Activated T-cell treated with anti-CD3 and anti-CD28 coated beads, Interleukin-2, amount 50 U/mL, for 48 hours (primary cell): ENCODE measurements around the gene LASP1.
A peak's percentile ranks its signal among the peaks of the same experiment; 100 is the strongest.
"Not testable (repeated sequence)": the region's sequence is repeated elsewhere in the genome, so short reads cannot be mapped to it uniquely, and the experiment has no call there.

ENCODE experiments used
- DNase-seq, 2 experiments: peaks; one replicate each; pipeline ENCODE4 v3.0.0-alpha.2; 2020

Gene LASP1

GRCh38 chr17:38940404-38940803, 70.5 kb downstream of the LASP1 start:
- DNase-seq = no peak

- DNase-seq = no peak
Measured at GRCh38 chr17:38942696-38943334, 73.0 kb downstream of the LASP1 start.

GRCh38 chr17:38943607-38944006, 73.7 kb downstream of the LASP1 start:
- no peak for DNase-seq

DNA sequence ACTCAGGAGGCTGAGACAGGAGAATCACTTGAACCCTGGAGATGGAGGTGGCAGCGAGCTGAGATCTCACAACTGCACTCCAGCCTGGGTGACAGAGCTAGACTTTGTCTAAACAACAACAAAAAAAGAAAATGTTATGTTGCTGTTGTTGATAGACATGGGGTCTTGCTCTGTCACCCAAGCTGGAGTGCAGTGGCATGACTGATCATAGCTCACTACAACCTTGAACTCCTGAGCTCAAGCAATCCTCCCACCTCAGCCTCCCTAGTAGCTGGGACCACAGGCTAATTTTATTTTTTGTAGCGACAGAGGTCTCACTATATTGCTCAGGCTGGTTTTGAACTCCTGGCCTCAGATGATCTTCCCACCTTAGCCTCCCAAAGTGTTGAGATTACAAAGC, 77.3 kb downstream of the LASP1 start:
- no peak for DNase-seq

- DNase-seq = not testable (repeated sequence)
Measured at GRCh38 chr17:38953800-38954199, 83.9 kb downstream of the LASP1 start.

DNA sequence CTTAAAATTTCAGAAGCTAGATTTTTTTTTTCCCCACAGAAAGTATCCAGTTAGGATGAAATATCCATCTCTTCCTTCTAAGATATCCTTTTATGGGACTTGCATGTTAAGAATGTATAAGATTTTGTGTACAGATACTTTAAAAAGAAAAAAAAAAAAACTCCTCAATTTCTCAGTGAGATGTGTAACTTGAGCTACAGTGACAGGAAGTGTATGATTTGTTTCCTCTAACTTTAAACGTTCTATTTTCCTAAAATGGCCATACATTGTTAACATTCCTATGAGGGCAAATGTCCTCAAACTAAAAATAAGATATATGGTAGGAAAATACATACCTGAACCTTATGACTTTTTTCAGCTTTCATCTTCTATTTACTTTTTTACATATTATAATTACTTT, 88.5 kb downstream of the LASP1 start:
- DNase-seq = no peak

- no peak for DNase-seq
Measured at GRCh38 chr17:38958756-38959155, 88.9 kb downstream of the LASP1 start.

DNA sequence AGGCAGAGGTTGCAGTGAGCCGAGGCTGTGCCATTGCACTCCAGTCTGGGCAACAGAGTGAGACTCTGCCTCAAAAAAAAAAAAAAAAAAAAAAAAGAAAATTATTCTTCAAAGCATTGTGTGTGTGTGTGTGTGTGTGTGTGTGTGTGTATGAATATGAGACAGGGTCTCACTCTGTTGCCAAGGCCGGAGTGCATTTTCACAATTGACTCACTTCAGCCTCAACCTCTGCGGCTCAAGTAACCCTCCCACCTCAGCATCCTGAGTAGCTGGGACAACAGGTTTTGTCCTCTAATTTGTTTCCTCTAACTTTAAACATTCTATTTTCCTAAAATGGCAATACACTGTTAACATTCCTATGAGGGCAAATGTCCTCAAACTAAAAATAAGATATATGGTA, 89.7 kb downstream of the LASP1 start:
- DNase-seq = no peak

DNA sequence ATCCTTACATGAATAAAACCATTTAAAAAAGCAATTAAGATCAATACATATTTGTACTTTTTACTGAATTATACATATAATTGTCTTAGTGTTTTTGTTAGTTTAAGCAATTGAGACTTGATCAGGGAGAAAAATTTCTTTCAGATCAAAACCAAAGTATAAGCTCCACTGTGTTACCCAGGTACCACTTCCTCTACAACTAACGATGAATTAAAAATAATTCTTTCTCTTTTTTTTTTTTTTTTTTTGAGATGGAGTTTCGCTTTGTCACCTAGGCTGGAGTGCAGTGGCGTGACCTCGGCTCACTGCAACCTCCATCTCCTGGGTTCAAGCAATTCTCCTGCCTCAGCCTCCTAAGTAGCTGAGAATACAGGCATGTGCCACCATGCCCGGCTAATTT, 90.5 kb downstream of the LASP1 start:
- no peak for DNase-seq

GRCh38 chr17:38961413-38961812, 91.6 kb downstream of the LASP1 start:
- no peak for DNase-seq

GRCh38 chr17:38967290-38967738, 97.5 kb downstream of the LASP1 start, which contains the start of gene FBXO47:
Gene FBXO47, minus strand, starts transcription at chr17:38967403. Its CDS starts 4,378 bp downstream, at chr17:38963025.
- peak; percentile 86 for DNase-seq

DNA sequence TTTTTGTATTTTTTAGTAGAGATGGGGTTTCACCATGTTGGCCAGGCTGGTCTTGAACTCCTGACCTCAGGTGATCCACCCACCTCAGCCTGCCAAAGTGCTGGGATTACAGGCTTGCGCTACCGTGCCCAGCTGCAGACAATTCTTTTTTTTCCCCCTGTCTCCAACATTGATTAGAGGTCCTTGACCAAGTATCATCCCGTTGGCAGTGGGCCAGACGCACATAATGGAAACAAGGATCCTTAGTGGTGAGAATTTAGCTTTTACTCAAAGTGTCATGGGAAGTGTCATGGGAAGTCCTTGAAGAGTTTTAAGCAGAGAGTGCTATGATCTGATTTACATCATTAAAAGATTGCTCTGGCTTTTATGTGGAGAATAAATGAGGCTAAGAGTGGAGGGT, 99.4 kb downstream of the LASP1 start:
- DNase-seq = no peak

GRCh38 chr17:38970128-38970527, 100.3 kb downstream of the LASP1 start:
- DNase-seq = no peak

- no peak for DNase-seq
Measured at GRCh38 chr17:38970804-38971203, 100.9 kb downstream of the LASP1 start.
